Suprapubic skin (tissue), 4 donors: ENCODE data around the gene PCSK1.

Experiments used
- EP300 ChIP-seq: sonication (generic); formaldehyde crosslinking; IDR thresholded peaks from one replicate; pipeline ENCODE4 v1.6.1; 2017; ENCODE audit warnings: antibody characterized with exemption
- POLR2A ChIP-seq, 2 donors: fragments of 450-650 bp; IDR thresholded peaks; one replicate each; pipeline ENCODE4 v1.6.1; 2017; ENCODE audit warnings: antibody characterized with exemption in 2 of 2, mild to moderate bottlenecking in 2 of 2, moderate library complexity in 2 of 2
- POLR2AphosphoS5 ChIP-seq, 3 donors: sonication (generic); formaldehyde crosslinking; IDR thresholded peaks; one replicate each; pipeline ENCODE4 v1.6.1; 2017; ENCODE audit warnings: antibody characterized with exemption in 3 of 3
- TF ChIP-seq, protein P1 (sequence below), 2 donors: fragments of 200-600 bp in 1 of 2; fragments of 450-650 bp in 1 of 2; sonication (generic) in 1 of 2; IDR thresholded peaks; one replicate each; pipeline ENCODE4 v1.5.1; 2016 to 2019; ENCODE audit warnings: antibody characterized with exemption in 2 of 2, mild to moderate bottlenecking in 1 of 2, moderate library complexity in 1 of 2

DNA sequence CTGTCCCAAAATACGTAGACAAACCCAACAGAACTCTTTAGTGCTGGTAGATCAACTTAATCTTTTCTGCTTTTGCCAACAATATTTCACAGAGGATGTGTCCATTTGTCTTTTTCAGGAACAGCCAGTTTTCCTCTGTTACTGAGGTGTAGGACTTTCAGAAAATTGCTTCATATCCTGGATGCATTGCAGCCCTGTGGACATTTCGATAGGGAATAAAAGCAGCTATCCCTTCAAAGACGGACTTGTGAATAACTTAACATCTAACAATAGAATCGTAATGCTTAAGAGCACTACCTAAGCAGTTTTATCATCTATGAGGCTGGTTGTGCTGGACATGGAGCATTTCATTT lies 59.7 kb downstream of the PCSK1 start:
- TF ChIP-seq POLR2AphosphoS5 (IDR thresholded peaks at IDR 0.05) (no peak), POLR2A (IDR thresholded peaks at IDR 0.05) (no peak), EP300 (no peak)
- TF ChIP-seq, protein P1, sequence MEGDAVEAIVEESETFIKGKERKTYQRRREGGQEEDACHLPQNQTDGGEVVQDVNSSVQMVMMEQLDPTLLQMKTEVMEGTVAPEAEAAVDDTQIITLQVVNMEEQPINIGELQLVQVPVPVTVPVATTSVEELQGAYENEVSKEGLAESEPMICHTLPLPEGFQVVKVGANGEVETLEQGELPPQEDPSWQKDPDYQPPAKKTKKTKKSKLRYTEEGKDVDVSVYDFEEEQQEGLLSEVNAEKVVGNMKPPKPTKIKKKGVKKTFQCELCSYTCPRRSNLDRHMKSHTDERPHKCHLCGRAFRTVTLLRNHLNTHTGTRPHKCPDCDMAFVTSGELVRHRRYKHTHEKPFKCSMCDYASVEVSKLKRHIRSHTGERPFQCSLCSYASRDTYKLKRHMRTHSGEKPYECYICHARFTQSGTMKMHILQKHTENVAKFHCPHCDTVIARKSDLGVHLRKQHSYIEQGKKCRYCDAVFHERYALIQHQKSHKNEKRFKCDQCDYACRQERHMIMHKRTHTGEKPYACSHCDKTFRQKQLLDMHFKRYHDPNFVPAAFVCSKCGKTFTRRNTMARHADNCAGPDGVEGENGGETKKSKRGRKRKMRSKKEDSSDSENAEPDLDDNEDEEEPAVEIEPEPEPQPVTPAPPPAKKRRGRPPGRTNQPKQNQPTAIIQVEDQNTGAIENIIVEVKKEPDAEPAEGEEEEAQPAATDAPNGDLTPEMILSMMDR (IDR thresholded peaks at IDR 0.05) = no peak
